WTC11 (cell line): ENCODE data around the gene ZFPM1.

Experiments used
- ELF4 ChIP-seq: sonication (generic); formaldehyde crosslinking; IDR thresholded peaks from 2 replicates; pipeline ENCODE4 v1.8.1; 2022; ENCODE audit warnings: low read depth, mild to moderate bottlenecking, moderate library complexity, missing genetic modification reagents
- TF ChIP-seq, protein P1 (sequence below): fragments of 200-600 bp; IDR thresholded peaks from 2 replicates; pipeline ENCODE4 v1.8.0; 2022; ENCODE audit warnings: antibody characterized with exemption
- TF ChIP-seq, protein P2 (sequence below): fragments of 250-450 bp; sonication (Bioruptor Pico); IDR thresholded peaks from 2 replicates; pipeline ENCODE4 v2.1.2; 2022; ENCODE audit warnings: mild to moderate bottlenecking, moderate library complexity

DNA sequence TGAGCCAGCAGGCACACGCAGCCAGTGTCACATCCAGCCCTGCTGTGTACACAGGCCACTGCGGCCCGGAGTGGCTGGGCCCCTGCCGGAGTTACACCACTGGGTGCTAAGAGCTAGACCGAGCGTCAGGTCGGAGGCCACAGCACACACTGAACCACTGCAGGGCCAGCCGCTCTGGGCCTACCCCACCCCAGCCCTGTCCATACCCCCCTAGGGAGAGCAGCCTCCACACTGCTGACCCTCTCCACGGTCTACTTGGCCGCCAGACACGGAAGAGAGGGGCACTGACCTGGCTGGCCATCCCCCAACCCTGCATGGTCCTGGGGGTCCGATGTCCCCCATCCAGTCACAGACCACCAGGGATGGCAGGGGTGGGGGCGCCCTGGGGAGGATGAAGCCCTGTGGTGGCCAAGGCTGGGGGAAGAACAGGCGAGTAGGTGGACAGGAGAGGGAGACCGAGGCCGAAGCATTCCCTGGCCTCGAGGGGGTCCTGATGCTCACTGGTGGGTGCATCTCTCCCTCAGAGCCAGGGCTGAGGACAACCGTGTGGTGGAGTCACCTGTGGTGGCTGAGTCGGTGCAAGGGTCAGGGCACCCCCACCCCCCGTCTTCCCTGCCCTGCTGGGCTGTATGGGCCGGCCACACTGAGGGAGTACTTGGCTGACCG lies 82.2 kb downstream of the ZFPM1 start:
- TF ChIP-seq, protein P1, sequence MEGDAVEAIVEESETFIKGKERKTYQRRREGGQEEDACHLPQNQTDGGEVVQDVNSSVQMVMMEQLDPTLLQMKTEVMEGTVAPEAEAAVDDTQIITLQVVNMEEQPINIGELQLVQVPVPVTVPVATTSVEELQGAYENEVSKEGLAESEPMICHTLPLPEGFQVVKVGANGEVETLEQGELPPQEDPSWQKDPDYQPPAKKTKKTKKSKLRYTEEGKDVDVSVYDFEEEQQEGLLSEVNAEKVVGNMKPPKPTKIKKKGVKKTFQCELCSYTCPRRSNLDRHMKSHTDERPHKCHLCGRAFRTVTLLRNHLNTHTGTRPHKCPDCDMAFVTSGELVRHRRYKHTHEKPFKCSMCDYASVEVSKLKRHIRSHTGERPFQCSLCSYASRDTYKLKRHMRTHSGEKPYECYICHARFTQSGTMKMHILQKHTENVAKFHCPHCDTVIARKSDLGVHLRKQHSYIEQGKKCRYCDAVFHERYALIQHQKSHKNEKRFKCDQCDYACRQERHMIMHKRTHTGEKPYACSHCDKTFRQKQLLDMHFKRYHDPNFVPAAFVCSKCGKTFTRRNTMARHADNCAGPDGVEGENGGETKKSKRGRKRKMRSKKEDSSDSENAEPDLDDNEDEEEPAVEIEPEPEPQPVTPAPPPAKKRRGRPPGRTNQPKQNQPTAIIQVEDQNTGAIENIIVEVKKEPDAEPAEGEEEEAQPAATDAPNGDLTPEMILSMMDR: no peak
- TF ChIP-seq ELF4 (CRISPR knock-in tag): no peak
- TF ChIP-seq, protein P2, sequence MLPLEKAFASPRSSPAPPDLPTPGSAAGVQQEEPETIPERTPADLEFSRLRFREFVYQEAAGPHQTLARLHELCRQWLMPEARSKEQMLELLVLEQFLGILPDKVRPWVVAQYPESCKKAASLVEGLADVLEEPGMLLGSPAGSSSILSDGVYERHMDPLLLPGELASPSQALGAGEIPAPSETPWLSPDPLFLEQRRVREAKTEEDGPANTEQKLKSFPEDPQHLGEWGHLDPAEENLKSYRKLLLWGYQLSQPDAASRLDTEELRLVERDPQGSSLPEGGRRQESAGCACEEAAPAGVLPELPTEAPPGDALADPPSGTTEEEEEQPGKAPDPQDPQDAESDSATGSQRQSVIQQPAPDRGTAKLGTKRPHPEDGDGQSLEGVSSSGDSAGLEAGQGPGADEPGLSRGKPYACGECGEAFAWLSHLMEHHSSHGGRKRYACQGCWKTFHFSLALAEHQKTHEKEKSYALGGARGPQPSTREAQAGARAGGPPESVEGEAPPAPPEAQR (CRISPR knock-in tag): no peak
